Measurements from ENCODE around the gene MRPL10.

Gene MRPL10

DNA sequence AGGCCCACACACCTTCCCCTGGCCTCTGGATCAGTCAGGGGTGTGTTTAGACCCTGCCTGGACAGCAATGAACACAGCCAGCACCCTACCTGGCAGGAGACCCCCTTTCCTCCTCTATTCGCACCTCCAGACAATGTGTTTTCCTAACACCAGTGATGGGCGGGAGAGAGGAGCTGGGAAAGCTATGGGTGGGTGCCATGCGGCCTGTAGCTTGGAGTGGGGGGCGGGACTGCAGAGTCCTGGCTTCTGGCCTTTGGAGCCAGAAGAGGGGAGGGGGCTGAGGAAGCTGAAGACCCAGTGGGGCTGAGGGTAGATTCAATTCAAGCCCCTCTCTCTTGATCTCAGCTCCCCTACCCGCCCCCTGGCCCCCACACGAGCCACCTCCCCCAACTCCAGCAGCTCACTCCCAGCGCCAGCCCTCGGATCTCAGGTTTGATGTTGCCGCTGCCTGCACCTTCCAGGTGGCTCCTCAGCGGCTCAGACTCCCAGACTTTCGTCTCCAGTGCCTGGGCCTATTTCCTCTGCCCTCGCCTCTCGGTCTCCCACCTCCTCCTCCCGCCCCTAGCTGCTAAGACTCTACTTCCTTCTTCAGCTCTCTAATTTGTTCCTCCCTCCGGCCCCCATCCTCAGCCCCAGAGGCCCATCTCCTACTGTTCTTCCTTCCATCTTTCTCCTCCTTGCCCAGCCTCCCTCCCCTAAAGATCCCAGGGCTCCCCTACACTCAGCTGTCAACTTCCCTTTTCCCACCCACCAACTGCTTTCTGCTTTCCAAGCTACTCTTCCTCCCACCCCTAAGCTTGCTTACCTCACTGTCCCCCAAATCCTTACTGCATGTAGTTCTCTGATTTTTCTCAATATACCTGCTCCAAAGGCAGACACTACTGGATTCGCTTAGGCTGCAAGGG lies 26.5 kb upstream of the MRPL10 start:
- no peak for DNase-seq

DNA sequence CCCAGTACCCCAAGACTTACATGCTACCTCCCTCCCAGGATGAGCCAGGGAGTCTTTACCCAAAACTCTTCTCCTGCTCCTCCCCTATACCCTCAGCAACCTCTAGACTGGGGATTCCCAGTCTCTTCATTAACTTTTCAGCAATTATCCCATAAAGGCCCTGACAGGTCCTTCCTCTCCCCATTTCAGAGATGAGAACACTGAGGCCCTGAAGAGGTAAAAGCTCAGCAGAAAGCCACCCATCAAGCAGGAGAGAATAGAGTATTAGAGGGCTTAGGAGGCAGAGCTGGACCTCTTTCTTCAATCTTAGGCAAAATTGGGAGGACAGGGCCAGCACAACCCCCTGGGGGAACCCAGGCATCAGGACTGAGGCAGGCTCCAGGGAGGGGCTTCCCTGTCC lies 25.5 kb upstream of the MRPL10 start:
- DNase-seq, result no peak

DNA sequence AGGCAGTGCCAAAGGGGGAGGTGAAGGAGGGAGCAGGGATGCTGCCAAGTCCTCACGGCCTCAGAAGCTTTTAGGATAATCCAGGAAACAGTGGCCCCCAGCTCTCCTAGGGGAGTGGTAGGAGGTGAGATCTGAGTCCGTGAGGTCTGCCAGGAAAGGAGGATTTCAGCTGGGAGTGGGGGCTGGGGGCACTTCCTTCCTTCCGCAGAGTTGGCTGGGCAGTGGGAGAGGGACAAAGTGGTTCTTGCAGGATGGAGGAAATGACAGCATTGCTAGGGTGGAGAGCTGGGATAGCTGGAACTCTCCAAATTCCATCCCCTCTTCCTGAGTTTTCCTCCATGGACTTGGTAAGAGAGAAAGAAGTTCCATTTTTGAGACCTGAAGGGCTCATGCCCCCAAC lies 24.4 kb upstream of the MRPL10 start:
- DNase-seq, result no peak

DNA sequence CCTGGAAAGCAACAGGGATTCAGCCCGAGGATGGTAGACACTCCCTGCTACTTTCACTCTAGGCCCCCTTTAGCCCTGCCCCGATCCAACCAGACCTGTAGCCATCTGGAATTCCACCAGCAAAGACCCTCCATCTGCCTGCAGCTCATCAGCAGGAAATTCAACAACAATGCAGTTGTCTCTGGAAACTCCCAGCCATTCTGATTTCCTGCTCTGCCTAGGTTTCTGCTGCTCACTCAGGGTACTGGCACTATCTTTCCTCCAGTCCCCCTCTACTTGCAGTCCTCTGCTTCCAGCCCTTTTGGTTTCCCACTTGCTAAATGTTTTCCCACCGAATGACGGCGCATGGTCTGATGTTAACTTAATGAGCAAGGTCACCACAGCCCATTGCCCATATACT lies 22.3 kb upstream of the MRPL10 start:
- no peak for DNase-seq

DNA sequence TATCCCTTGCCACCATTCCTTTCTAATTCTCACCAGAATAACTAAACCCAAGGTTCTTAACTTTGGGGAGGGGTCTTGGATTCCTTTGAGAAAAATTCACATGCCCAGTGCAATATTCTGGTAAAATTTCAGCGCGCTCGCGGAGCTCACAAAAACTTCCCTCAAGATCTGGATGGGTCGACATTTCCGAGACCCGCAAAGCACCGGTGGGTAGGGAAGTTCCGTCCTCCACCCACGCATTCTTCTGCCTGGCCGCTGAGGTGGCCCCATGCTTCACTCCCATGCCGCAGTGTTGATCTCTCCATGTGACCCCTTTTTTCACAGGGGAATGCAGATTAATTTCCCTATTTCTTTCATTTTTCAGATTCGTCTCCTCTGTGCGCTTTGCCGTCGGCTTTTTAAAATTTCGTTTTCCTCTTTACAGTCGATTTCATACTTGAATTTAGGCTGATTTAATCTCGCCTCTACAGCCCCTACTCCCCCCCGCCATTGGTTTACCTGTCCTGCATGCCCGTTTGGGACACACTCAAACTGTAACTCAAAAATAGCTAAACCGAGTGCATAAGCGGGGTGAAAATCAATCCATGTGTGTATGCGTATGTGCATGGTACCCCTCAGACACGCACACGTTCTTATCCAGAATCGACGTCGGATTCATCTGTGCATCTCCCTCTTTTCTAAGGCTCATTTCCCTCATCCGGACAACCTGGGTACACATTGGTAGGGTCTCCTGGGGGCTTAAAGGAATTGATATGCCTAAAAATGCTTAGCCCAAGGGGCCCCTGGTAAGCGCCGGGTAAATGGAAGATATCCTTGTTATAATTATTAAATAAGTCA lies 21.0 kb upstream of the MRPL10 start:
- no peak for DNase-seq

DNA sequence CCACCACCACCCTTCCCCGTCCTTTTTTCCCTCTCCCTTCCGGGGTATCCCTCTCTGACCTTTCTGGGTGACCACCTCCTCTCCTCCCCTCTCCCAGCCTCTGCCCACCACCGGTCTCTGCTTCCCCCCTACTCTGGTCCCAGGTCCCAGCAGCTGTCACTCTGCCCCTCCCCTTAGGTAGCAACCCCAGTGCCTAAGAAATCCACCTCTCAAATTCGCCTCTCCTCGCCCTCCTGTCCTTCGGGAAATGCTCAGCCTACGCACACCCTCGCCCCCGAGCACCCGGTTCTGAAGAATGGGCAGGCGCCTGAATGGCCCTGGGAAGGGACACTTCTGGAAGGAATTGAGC lies 20.4 kb upstream of the MRPL10 start:
- DNase-seq, result no peak

DNA sequence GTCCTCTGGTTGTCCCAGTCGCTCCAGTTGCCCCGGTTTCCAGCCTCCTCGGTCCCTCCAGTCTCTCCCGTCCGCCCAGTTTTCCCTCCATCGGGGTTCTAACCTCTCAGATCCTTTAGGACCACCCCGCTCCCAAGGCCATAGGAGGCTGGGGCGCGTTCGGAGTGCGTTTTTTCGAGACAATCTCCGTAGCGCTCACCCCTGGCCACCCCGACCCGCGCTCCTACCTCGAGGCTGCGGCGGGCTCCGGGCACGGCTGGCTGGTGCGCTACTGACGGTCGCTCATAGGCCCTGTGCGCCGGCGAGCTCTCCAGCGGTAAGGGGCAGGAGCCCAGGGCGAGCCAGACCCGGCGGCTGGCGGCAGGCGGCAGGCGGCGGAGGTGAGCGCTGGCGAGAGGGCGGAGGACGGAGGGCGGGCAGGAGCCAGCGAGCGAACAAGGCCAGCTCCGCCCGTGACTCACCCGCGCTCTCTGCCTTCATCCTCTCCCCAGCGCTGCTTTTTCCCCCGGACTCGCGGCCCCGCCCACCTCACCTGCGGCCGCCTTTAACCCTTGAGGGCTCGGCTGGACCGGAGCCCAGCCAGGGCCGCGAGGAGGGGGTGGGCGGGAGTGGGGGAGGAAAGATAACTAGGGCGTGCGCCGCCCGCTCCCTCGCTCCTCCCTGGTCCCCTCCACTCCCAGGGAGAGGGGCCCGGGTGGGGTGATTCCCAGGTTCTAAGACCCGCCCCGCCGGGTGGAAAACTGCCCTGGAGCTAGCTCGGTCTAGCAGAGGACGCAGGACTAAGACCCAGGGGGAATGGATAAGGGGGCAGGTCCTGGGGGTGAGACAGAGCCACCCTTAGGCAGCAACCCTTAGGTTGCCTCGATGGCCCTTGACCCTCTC lies 19.6 kb upstream of the MRPL10 start, which contains the start of gene SP6:
SP6 (minus strand) TSS at position 472 of the 882 bp plus-strand sequence. CDS start 2,734 bp downstream, outside the sequence.
- DNase-seq, result peak; percentile 54

- DNase-seq, result no peak
Observed at GRCh38 chr17:47850373-47850691, 19.0 kb upstream of the MRPL10 start.

- DNase-seq, result no peak
Observed at GRCh38 chr17:47848198-47848513, 16.8 kb upstream of the MRPL10 start.

GRCh38 chr17:47847341-47848197 lies 16.2 kb upstream of the MRPL10 start:
- no peak for DNase-seq

- no peak for DNase-seq
Observed at GRCh38 chr17:47846716-47847340, 15.5 kb upstream of the MRPL10 start.

DNA sequence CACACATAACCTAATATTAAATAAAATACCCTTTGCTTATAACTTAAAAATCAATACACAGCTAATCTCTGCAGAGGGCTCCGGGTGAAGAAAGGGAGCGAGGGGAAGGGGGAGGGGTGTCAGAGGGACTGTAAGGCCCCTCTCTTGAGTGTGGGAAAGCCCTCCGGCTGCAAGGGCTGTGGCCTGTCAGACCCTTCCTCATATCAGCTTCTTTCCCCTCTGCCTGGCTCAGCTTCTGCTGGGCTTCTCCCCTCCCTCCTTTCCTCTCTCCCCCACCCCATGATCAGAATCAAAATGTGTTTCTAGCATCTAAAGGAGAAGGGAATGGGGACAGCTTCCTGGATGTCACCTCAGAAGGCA lies 14.4 kb upstream of the MRPL10 start:
- DNase-seq, result no peak

DNA sequence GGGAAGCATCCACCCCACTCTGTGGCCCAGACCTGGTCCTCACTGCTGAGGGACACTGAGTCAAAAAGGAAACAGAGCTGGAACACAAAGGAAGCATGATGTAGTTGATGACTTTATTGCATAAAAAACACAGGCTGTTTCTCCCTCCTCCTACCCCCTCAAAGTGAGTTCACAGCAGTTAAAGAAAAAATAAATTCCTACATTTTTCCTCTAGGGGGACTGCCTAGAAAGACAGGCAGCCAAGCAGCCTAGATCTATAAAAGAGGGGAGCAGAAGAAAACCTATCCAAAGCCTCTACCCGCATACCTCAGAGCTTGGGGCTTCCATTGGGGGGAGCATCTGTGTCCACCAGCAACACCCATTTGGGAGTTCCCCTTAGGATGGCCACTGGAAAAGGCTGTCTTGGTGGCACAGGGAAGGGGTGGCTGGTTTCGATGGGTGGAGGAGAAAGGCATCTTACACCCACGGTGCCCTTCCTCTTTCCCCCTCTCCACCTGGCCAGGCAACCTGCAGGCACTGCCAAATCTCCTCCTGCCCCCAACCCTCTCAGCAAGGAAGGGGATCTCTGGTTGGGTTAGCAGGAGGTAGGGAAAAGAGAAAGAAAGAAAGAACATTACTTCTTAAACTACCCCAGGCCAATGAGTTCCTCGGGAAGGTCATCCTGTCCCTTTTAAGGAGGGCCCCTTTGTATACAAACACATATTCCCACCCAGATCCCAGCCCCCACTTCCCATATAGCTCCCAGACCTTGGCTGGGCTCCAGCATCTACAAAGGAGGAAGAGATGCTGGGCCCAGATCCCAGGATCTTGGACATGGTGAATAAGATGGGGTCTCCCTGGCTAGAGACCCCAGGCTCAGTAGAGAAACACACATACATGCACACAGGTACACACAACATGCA lies 13.7 kb upstream of the MRPL10 start:
- DNase-seq, result no peak

GRCh38 chr17:47844227-47844626 lies 12.9 kb upstream of the MRPL10 start:
- DNase-seq, result no peak

- DNase-seq, result no peak
Observed at GRCh38 chr17:47843391-47843730, 12.0 kb upstream of the MRPL10 start.

GRCh38 chr17:47841488-47842291 lies 10.3 kb upstream of the MRPL10 start:
- no peak for DNase-seq

GRCh38 chr17:47840742-47841487 lies 9.6 kb upstream of the MRPL10 start, which contains the start of gene SCRN2:
SCRN2 (minus strand) TSS chr17:47841273; CDS start chr17:47840843, 430 bp downstream.
- peak; percentile 76 for DNase-seq

DNA sequence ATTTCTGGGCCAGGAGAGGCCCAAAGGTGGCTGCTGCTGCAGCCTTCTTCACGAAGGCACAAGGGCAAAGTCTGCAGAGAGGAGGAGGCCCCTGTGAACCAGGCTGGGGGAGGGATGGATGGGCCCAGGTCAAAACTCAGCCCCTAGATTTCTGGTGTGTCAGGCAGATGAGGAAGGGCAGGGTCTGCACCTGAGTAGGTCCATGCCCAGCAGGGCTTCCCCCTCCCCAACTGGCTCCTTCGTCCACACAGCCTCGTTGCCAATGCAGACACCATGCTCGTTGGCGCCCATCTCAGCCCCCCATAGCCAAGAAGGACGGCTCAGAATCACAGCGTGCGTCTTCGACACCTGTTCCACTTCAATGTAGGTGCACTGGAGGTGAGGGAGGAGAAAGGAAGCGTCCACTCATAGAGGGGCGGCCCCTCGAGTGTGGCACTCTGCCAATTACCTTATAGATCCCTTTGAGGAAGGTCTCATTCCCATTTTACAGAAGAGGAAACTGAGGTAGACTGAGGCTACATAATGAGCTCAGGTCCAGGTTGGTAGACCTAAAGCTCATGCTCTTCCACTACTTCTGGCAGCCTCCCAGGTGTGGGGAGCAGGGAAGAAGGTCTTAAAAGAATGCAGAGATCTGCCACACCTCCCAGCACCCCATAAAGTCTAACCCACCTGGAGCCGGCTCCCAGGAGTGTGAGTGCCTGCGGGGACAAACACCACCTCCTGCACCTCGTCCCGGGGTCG lies 8.8 kb upstream of the MRPL10 start:
- no peak for DNase-seq

All from activated CD4-positive, alpha-beta T cell treated with anti-CD3 and anti-CD28 coated beads for 1 hour (primary cell).